Breast epithelium (tissue), 3 donors: ENCODE data around the gene RFX3.

Experiments
- CTCF ChIP-seq, 3 donors: fragments of 450-650 bp; IDR thresholded peaks; one replicate each; pipeline ENCODE4 v1.5.1; 2016 to 2017; ENCODE audit warnings: antibody characterized with exemption in 3 of 3, mild to moderate bottlenecking in 3 of 3, moderate library complexity in 3 of 3
- POLR2A ChIP-seq: fragments of 450-650 bp; IDR thresholded peaks from one replicate; pipeline ENCODE4 v1.6.1; 2016; ENCODE audit warnings: antibody characterized with exemption, mild to moderate bottlenecking, moderate library complexity
- POLR2AphosphoS5 ChIP-seq, 3 donors: sonication (generic); formaldehyde crosslinking; IDR thresholded peaks; one replicate each; pipeline ENCODE4 v1.6.1; 2017; ENCODE audit warnings: antibody characterized with exemption in 3 of 3

GRCh38 chr9:3457175-3457574 is 68.6 kb downstream of the RFX3 start:
- TF ChIP-seq CTCF (IDR thresholded peaks at IDR 0.05) (no peak), POLR2A (no peak), POLR2AphosphoS5 (IDR thresholded peaks at IDR 0.05) (no peak)
